GM19467 (cell line): ENCODE measurements around the gene DNA2.

Experiments used
- ATAC-seq: cut with Tn5 transposase; IDR thresholded peaks from one replicate; pipeline ENCODE4 v1.9.1; 2021; ENCODE audit warnings: mild to moderate bottlenecking, moderate library complexity; ENCODE audit not compliant: unreplicated experiment

The DNA2 gene

GRCh38 chr10:68364101-68364886 is 107.5 kb downstream of the DNA2 start:
- ATAC-seq, result no peak
